ENCODE measurements around the gene CDC34.

The CDC34 gene

DNA sequence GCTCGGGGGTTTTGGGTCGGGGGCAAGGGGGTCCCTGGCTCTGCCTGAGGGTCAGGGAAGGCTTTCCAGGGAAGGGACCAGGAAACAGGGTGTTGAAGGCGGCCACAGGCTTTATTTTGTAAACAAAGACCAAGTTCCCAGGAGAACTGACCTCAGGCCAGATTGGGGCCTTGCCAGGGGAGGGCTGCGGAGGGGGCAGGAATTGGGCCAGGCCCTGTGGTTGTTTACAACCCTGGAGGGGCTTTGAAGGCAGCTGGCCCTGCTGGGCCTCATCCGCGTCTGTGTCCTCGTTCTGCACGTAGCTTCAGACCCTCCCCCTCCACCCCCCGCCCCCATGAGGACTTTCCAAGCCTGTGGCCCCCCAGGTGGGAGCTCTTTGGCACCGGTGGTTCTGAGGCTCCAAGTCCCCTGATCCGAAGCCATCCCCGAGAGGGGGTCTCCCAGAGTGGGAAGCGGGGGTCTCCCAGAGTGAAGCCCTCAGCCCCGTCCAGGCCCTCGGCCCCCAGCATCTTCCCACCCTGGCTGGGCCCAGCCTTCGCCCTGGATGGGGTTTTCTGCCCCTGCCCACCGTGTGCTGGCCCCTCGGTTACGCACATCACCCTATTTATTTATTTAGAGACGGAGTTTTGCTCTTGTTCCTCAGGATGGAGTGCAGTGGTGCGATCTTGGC, 27.3 kb downstream of the CDC34 start:
- no peak for ATAC-seq (ENCODE audit: insufficient read depth, low read depth)
- Histone ChIP-seq H2AFZ (ENCODE audit: low read depth, low read length) (no peak overlapping the region), H4K20me1 (ENCODE audit: insufficient read depth, low read length) (no peaks in the 10 kb centered on the region), H3K9ac (ENCODE audit: low read depth, low read length) (no peak overlapping the region), H3K36me3 (ENCODE audit: insufficient read depth, low read length) (peaks cover 9% of the 10 kb centered on the region; the same call in 1 of the 2 replicates), H3K4me1 (ENCODE audit: insufficient read depth, low read length) (no peaks in the 10 kb centered on the region), H3K27me3 (ENCODE audit: insufficient read depth, low read length, poor library complexity) (no peaks in the 10 kb centered on the region), H3K4me3 (ENCODE audit: low read depth in 1 of 2, low read length in 2 of 2) (no peak overlapping the region), H3K4me2 (ENCODE audit: insufficient read depth, low read length) (no peak overlapping the region), H3K9me3 (ENCODE audit: insufficient read depth, low read length, severe bottlenecking) (no peaks in the 10 kb centered on the region), H3K79me2 (ENCODE audit: insufficient read depth, low read length) (no peaks in the 10 kb centered on the region), H3K27ac (ENCODE audit: low read length) (no peak overlapping the region)
- TF ChIP-seq EZH2 (IDR thresholded peaks at IDR 0.05; ENCODE audit: borderline replicate concordance, low read depth, low read length, severe bottlenecking) (no peak), CTCF (IDR thresholded peaks at IDR 0.05; ENCODE audit: borderline replicate concordance, extremely low read depth, low read length, poor library complexity, severe bottlenecking) (no peak)
- DNase-seq: no peak

GRCh38 chr19:560121-560520, 28.6 kb downstream of the CDC34 start:
- Histone ChIP-seq H3K36me3 (ENCODE audit: insufficient read depth, low read length) (peaks cover 9% of the 10 kb centered on the region; the same call in 1 of the 2 replicates), H3K79me2 (ENCODE audit: insufficient read depth, low read length) (no peaks in the 10 kb centered on the region), H3K4me3 (ENCODE audit: low read depth in 1 of 2, low read length in 2 of 2) (no peak overlapping the region), H2AFZ (ENCODE audit: low read depth, low read length) (no peak overlapping the region), H3K4me1 (ENCODE audit: insufficient read depth, low read length) (no peaks in the 10 kb centered on the region), H3K4me2 (ENCODE audit: insufficient read depth, low read length) (no peak overlapping the region), H3K9ac (ENCODE audit: low read depth, low read length) (no peak overlapping the region), H3K27ac (ENCODE audit: low read length) (no peak overlapping the region), H3K9me3 (ENCODE audit: insufficient read depth, low read length, severe bottlenecking) (no peaks in the 10 kb centered on the region), H3K27me3 (ENCODE audit: insufficient read depth, low read length, poor library complexity) (no peaks in the 10 kb centered on the region), H4K20me1 (ENCODE audit: insufficient read depth, low read length) (no peaks in the 10 kb centered on the region)
- TF ChIP-seq EZH2 (IDR thresholded peaks at IDR 0.05; ENCODE audit: borderline replicate concordance, low read depth, low read length, severe bottlenecking) (no peak), CTCF (IDR thresholded peaks at IDR 0.05; ENCODE audit: borderline replicate concordance, extremely low read depth, low read length, poor library complexity, severe bottlenecking) (no peak)
- no peak for ATAC-seq (ENCODE audit: insufficient read depth, low read depth)
- no peak for DNase-seq

DNA sequence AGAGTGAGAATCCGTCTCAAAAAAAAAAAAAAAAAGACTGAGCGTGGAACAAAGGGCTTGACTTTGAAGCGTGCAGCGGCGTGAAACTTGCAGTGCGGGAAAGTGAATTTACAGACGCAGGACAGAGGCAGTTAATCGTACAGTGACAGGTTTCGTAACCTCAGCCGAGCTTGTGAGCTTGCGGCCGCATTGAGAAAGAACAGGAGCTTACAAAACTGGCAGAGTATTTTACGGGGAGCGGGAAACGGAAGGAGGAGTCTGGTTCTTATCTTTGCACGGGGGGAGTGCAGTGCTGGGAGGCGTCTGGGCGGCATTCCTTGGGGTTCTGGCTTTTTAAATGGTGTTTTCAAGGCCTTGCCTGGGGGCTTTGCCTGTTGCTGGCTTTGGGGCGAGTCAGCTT, 34.8 kb downstream of the CDC34 start:
- H3K9ac ChIP-seq (ENCODE audit: low read depth, low read length): no peak overlapping the region
- ATAC-seq (ENCODE audit: insufficient read depth, low read depth) (no peak), DNase-seq (no peak)
- 0 out of 2 replicates have a peak, but pooled peaks cover 5% of the 10 kb centered on the region for H3K4me1 ChIP-seq (ENCODE audit: insufficient read depth, low read length)
- H3K36me3 ChIP-seq (ENCODE audit: insufficient read depth, low read length): peaks cover 19% of the 10 kb centered on the region; the same call in 1 of the 2 replicates
- no peaks in the 10 kb centered on the region for H4K20me1 ChIP-seq (ENCODE audit: insufficient read depth, low read length)
- H3K27ac ChIP-seq (ENCODE audit: low read length): no peak overlapping the region
- H3K9me3 ChIP-seq (ENCODE audit: insufficient read depth, low read length, severe bottlenecking): no peaks in the 10 kb centered on the region
- H2AFZ ChIP-seq (ENCODE audit: low read depth, low read length): no peak overlapping the region
- no peak overlapping the region for H3K4me2 ChIP-seq (ENCODE audit: insufficient read depth, low read length)
- no peaks in the 10 kb centered on the region for H3K27me3 ChIP-seq (ENCODE audit: insufficient read depth, low read length, poor library complexity)
- no peaks in the 10 kb centered on the region for H3K79me2 ChIP-seq (ENCODE audit: insufficient read depth, low read length)
- H3K4me3 ChIP-seq (ENCODE audit: low read depth in 1 of 2, low read length in 2 of 2): no peak overlapping the region
- TF ChIP-seq EZH2 (IDR thresholded peaks at IDR 0.05; ENCODE audit: borderline replicate concordance, low read depth, low read length, severe bottlenecking) (no peak), CTCF (IDR thresholded peaks at IDR 0.05; ENCODE audit: borderline replicate concordance, extremely low read depth, low read length, poor library complexity, severe bottlenecking) (no peak)

Data from DND-41 (cell line).